Measurements from ENCODE around the gene ILK.

The ILK gene

DNA sequence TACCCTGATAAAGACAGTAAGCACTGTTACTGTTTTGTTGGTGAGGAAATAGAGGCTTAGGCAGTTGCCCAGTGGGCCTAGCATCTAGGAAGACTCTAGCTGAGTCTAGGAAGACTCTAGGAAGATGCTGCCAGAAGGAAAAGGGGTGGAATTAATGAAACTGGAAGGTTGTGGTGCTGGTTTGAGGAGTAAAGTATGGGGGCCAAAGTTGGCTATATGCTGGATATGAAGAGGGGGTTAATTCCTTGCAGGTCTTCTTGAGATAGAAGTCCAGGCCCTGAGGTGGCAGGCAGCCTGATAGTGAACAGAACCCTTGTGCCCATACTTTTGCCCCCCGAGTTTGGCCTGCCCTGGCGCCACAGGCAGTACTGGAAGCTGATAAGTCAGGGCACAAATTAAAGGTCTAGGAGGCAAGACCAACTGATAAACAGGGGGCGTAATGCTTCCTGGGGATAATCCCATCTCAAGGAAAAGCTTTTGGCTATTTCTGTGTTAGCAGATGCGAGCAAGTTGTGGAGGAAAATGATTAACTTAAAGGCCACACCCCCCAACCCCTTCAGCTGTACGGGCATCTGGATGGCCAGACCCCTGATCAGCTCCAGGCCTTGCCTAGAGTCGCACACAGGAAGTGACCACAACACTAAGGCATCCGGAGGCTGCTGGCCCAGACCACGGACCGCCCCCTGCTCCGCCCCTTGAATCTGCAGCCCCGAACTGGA is 3.1 kb downstream of the ILK start:
- peak; percentile 84 for DNase-seq (ENCODE audit: low read depth)

DNA sequence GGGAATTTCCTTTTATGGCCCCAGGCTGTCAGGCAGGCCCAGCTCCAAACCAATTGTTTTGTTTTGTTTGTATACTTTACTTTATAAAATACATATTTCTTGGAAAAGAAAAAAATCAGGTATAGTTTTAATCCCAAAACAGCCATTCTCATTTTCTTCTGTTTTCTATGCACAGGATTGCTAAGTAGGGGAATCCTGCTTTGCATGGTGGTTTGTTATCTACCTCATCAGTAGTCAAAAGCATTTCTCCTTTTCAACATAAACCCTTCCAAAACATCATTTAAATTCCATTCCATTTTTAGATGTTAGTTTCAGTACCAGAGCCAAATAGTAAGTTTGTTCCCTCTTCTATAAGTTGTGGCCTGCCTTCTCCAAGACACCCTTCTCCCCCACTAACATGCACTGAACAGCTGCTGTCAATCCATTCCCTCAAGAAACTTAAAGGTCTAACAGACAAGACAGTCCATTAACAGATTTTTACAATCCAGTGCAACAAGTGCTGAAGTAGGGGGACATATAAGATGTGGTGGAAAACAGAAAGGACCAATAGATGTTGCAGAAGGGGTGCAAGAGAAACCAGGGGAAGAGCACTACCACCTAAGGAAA is 3.7 kb downstream of the ILK start:
- DNase-seq (ENCODE audit: low read depth), result no peak

DNA sequence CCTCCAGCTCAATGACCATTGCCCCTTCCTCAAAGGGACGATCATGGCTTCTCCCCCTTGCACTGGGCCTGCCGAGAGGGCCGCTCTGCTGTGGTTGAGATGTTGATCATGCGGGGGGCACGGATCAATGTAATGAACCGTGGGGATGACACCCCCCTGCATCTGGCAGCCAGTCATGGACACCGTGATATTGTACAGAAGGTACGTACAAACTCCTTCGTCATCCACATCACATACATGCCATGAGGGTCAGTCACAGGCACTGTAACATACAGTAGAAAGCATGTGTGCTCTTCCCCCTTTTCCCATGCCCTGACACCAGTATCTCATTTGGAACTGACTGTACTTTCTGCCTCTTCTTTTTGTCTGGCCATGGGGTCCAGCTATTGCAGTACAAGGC is 4.4 kb downstream of the ILK start:
- no peak for DNase-seq (ENCODE audit: low read depth)

DNA sequence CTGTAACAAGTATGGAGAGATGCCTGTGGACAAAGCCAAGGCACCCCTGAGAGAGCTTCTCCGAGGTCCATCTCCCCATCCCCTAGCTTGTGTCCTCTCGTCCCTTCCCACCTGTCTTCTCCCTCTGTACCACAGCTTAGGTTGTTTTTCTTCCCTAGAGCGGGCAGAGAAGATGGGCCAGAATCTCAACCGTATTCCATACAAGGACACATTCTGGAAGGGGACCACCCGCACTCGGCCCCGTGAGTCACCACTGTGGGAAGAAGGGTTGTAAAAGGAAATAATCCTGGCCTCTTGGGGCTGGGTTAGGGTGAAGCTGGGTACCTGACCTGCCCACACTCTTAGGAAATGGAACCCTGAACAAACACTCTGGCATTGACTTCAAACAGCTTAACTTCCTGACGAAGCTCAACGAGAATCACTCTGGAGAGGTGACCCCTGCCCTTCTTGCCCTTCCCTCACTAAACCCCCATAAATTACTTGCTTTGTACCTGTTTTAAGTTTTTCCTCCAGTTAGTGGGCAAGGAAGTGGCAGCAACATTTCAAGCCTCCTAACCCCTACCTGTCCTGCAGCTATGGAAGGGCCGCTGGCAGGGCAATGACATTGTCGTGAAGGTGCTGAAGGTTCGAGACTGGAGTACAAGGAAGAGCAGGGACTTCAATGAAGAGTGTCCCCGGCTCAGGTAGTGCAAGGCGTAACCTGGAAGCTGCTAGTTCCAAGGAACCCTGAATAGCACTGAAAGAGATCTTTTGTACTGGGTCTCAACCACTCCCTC is 5.3 kb downstream of the ILK start:
- no peak for DNase-seq (ENCODE audit: low read depth)

DNA sequence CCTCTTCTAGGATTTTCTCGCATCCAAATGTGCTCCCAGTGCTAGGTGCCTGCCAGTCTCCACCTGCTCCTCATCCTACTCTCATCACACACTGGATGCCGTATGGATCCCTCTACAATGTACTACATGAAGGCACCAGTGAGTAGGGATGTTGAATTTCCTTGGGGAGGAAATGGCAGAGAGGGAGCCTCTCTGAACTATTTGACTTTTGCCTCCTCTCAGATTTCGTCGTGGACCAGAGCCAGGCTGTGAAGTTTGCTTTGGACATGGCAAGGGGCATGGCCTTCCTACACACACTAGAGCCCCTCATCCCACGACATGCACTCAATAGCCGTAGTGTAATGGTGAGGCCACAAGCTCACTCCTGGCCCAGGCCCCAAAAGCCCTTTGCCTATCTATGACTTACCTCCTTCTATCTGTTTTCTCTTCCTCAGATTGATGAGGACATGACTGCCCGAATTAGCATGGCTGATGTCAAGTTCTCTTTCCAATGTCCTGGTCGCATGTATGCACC is 6.0 kb downstream of the ILK start:
- no peak for DNase-seq (ENCODE audit: low read depth)

- no peak for DNase-seq (ENCODE audit: low read depth)
Measured at GRCh38 chr11:6610591-6610990, 7.0 kb downstream of the ILK start.

GRCh38 chr11:6611092-6611962 is 7.8 kb downstream of the ILK start:
- no peak for DNase-seq (ENCODE audit: low read depth)

DNA sequence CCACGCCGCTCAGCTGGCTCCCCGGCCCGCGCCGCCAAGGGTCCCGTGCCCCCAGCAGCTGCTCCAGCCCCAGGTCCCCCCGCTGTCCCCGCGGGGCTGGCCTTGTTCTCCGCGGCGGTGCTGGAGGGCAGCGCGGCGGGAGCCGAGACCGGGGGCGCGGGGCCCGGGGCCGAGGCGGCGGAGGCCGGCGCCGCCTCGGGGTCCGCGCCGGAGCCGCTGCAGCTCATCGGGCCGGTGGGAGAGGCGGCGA is 8.3 kb downstream of the ILK start:
- DNase-seq (ENCODE audit: low read depth), result no peak

DNA sequence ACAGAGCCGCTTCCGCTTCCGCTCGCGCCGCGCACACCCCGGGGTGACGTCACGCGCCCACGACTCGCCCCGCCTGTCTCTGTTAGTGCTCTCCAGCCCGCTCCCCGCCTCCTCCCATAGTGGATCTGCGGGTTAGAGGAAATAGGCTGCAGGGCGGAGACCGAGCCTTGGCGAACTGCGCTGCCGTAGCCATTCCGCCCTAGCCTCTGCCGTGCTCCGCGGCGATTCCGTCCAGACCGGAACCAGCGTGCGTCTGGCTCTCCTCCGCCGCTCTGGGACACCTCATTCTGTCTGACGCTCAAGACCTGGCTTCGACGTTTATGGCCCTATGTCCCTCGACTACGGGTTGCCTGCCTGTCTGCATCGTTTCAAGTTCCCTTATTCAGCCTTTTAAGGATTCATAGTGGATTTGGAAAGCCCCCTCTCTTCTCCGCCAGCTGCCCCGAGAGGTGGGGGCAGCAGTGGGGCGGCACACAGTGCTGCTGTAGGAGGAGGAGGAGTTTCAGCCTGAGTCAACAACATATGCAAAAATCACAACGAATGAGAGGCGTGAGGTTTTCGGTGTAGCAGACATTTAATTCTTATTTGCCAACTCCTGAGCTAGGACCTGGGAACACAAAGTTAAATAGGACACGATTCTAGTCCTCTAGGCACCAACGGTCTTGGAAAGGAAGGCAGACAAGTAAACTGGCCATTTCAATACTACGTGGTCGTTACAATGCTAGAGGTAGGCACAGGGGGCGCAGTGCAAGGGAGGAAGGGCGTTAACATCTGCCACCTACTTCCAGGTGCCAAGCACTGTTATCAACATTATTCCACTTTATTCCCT is 8.9 kb downstream of the ILK start, which contains the start of gene TAF10:
Gene TAF10 (minus strand): TSS at position 4 of the 829 bp plus-strand sequence. CDS start 27 bp downstream, outside the sequence.
- no peak for DNase-seq (ENCODE audit: low read depth)

- DNase-seq (ENCODE audit: low read depth), result no peak
Measured at GRCh38 chr11:6613496-6613895, 9.9 kb downstream of the ILK start.

DNA sequence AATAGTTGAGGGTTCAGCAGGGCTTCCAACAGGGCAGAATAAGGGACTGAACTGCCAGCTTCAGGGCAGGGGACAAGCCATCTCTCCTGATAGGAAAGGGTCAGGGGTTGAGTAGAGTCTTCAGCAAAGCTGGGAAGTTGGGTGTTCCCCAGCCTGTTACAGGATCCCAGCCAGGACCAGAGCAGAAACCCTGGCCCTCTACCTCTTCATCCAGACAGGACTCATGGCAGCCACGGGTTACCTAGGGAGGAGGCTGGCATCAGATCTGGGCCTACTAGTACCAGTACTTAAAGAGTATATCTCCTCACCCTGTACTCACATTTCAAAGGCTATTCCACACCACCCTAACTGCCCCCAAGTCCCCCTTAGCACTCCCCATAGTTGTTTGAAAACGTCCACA is 10.9 kb downstream of the ILK start:
- no peak for DNase-seq (ENCODE audit: low read depth)

GRCh38 chr11:6615046-6615445 is 11.5 kb downstream of the ILK start:
- no peak for DNase-seq (ENCODE audit: low read depth)

DNA sequence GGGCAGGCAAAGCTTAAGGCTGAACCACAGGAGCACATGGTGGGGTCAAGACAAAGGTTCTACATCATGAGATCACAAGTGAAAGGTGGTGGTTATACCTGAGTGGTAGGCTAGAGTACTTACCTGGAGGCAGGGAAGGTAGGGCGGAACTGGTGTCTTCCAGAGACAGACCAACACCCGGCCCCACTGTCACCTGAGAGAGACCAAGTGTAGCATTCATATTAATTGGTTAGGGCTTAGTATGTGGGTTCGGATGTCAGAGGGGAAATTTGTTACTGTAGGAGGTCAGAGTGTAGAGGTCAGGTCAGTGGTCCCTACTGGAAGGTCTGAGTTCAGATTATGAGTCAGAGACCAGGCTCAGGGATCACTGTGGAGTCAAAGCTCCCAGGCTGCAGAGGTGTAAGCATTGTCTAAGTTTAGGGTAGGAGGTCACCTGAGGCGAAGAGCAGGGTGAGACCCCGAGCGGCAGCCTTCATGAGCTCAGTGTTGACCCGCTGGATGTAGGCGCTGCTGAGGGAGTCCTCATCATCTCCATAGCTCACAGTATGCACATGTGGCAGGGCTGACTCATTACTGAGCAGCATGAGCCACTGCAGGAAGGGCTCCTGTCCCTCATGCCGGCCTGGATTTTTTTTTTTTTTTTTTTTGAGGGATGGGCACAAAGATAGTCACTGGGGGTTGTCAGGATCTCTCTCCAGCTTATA is 12.5 kb downstream of the ILK start:
- DNase-seq (ENCODE audit: low read depth), result no peak

DNA sequence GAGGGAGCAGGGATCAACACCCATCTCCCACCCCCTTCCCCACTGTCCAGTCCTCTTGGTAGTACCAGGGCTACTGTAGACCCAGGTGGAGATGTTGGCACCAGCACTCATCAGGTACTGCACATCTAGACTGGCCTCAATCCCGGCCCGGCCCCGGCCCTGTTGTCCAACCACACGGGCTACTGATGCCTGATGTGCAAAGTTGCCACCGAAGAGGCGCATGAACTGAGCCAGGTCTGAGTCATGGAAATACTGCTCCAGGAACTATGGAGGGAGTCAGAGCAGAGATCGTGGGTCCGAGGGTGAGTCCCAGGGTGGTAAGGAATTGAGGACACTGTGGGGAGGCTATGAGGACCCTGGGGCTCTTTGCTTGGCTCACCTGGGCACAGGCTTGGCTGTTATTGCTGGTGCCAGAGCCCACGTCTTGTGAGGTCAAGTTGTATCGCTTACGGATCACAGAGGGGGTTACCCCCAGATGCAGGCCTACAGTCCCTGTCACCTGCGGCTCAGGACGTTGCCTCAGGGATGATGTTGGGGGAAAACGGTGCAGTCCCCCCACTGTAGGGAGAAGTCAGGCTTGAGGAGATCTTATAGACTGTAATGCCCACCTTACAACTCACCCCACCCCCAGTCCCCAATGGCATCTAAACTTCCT is 13.1 kb downstream of the ILK start:
- no peak for DNase-seq (ENCODE audit: low read depth)

- DNase-seq (ENCODE audit: low read depth), result no peak
Measured at GRCh38 chr11:6617315-6617781, 13.8 kb downstream of the ILK start.

DNA sequence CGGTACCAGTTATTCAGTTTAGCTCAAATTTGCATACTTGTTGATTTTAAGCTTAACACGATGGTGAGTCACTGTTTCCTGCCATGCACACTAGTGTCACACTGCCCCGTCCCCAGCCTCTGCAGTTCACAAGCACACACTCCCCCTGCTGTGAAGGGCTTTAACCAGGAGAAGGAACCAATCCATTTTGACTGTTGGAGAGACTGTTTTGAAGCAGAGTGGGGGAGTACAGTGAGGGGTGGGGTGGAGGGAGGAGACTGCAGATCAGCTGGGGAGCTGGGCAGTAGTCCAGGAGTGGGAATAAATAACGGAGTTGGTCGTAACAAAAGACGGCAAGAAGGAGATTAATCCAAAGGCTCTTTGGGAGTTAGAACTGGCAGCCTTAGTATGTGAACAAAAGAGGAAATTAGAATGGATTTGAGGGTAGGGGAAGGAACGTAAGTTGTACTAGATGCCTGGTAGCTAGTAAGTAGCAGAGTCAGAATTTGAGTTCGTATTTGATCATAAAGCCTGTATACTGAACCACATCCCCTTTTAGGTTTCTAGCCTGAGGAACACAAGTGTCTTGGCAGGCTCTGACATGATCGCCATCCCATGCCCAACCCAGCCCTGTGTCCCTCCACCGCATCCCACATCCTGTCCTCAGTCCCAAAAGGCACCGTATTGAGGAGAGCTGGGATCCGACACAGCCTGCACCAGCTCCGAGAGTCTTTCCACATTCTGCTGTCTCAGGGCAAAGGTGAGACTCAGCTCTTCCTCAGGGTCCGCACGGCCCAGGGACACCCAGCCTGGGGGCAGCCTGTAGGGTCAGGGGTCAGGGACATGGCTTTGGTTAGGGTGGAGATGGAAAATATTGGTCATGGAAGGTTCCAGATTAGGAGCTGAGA is 14.8 kb downstream of the ILK start:
- no peak for DNase-seq (ENCODE audit: low read depth)

GRCh38 chr11:6619004-6619745 is 15.6 kb downstream of the ILK start, which contains the start of gene TPP1:
Gene TPP1, minus strand, starts transcription at chr11:6619422. Its CDS starts 22 bp downstream, at chr11:6619400.
- DNase-seq (ENCODE audit: low read depth), result peak; percentile 85

- no peak for DNase-seq (ENCODE audit: low read depth)
Measured at GRCh38 chr11:6620636-6621035, 17.1 kb downstream of the ILK start.

Measured in HS-5 (cell line).